ENCODE measurements around the gene TBC1D2B.
"Not testable (repeated sequence)": the region's sequence is repeated elsewhere in the genome, so short reads cannot be mapped to it uniquely, and the experiment has no call there.

Gene TBC1D2B

GRCh38 chr15:78000091-78000926 lies 77.2 kb downstream of the TBC1D2B start:
- TF ChIP-seq CTCF (IDR thresholded peaks at IDR 0.05; ENCODE audit: insufficient read depth, missing control alignments), result peak; percentile 93

GRCh38 chr15:77999486-77999885 lies 78.0 kb downstream of the TBC1D2B start:
- TF ChIP-seq CTCF (IDR thresholded peaks at IDR 0.05; ENCODE audit: insufficient read depth, missing control alignments), result no peak
- FAIRE-seq (no peak), DNase-seq (ENCODE audit: insufficient read length, low spot score) (no peak)

More at GRCh38 chr15:78000091-78000926, 77.2 kb downstream of the TBC1D2B start:
- FAIRE-seq (no peak), DNase-seq (ENCODE audit: insufficient read length, low spot score) (peak; percentile 28)

GRCh38 chr15:77998592-77998991 lies 78.9 kb downstream of the TBC1D2B start:
- DNase-seq (ENCODE audit: insufficient read length, low spot score), result no peak
- TF ChIP-seq CTCF (IDR thresholded peaks at IDR 0.05; ENCODE audit: insufficient read depth, missing control alignments), result no peak
- FAIRE-seq, result no peak

- DNase-seq (ENCODE audit: insufficient read length, low spot score); FAIRE-seq: not testable (repeated sequence)
These were observed 79.6 kb downstream of the TBC1D2B start for GRCh38 chr15:77997761-77998554.

- not testable (repeated sequence) for FAIRE-seq; DNase-seq (ENCODE audit: insufficient read length, low spot score)
These were observed 80.3 kb downstream of the TBC1D2B start for GRCh38 chr15:77997221-77997620.

DNA sequence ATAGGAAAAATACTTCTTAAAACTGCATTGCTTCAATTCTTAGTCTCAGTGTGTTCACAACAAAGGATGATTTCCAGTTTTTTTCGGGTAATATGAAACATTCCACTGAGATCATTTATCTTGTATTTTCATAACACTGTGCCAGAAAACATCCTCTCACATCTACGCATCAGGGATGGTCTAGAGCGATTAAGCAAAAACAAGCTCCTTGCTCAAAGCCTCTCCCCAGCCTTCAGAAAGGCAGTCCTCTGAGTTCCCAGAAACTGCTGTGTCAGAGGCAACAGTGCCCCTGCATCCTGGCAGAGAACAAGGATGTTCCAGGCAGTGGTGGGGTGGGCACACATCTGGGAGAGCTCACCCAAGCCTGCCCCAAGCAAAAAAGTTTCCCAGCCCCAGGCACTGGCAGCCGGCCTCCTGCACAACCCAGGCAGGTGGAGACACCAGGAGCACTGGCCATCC lies 80.8 kb downstream of the TBC1D2B start:
- not testable (repeated sequence) for DNase-seq (ENCODE audit: insufficient read length, low spot score); FAIRE-seq

DNA sequence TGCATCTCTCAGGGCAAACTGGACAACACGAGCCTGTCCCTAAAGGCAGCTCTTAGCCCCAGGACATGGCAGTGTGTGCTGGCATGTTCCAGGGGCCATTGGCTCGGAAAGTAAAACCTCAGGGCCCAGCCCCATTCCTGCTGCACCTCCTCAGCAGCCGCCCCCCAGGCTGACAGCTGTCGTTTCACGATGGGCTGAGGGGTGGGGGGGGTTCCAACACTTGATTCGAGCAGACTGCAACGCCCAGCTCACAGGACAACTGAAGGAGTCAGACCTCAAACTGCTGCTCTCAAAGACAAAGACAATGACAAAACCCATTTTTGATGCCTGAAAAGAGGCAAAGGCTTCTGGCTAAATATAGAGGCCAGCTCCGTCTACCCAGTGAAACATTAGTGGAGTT lies 81.3 kb downstream of the TBC1D2B start:
- FAIRE-seq; DNase-seq (ENCODE audit: insufficient read length, low spot score): not testable (repeated sequence)

DNA sequence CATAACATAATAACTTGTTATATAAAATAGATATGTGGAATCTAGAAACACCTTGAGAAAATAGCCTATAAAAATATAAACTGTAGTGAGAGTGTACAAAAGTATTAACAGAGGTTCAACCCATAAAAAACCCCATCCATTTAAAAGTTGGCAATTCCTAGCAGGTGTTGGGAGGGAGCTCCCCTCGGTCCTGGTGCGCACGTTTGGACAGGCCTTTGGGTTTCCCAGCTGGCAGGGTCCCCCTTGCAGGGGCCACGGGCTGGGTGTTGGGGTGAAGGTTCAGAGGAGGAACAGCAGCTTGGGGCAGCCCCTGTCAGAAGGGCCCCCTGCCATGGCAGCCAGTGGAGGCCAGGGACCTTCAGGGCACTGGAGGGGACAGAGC lies 82.0 kb downstream of the TBC1D2B start:
- FAIRE-seq, result not testable (repeated sequence)

DNA sequence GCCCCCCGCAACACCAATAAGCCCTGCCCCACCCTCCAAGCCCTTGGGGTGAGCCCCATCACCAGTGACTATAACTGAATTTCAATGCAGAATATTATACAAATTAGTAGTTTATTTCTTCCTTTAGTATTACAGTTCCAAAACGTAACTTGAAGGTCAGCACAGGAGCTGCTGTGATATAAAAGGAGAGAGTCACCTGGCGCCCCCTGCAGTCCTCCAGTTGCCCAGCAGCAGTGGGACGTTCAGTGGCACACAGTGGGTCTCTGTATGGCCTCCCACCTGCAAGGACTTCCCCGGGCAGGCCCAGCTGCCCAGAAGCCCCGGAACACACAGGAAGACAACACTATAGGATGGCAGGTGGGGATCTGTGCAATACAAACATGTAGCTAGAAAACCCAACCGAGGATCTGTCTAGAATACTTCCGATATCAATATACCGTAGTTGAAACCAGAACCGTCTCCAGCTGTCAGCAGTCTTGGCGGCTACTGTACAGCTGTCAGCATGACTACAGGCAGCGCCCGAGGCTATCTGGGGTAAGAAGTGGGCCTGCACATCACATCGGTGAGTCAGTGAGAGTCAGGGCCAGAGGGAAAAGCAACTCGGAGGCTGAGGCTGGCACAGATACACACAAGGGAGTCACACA lies 82.5 kb downstream of the TBC1D2B start:
- DNase-seq (ENCODE audit: insufficient read length, low spot score); FAIRE-seq: not testable (repeated sequence)
- peak; percentile 11 for TF ChIP-seq CTCF (IDR thresholded peaks at IDR 0.05; ENCODE audit: insufficient read depth, missing control alignments)

More for the DNA sequence above, 82.0 kb downstream of the TBC1D2B start:
- not testable (repeated sequence) for DNase-seq (ENCODE audit: insufficient read length, low spot score)

DNA sequence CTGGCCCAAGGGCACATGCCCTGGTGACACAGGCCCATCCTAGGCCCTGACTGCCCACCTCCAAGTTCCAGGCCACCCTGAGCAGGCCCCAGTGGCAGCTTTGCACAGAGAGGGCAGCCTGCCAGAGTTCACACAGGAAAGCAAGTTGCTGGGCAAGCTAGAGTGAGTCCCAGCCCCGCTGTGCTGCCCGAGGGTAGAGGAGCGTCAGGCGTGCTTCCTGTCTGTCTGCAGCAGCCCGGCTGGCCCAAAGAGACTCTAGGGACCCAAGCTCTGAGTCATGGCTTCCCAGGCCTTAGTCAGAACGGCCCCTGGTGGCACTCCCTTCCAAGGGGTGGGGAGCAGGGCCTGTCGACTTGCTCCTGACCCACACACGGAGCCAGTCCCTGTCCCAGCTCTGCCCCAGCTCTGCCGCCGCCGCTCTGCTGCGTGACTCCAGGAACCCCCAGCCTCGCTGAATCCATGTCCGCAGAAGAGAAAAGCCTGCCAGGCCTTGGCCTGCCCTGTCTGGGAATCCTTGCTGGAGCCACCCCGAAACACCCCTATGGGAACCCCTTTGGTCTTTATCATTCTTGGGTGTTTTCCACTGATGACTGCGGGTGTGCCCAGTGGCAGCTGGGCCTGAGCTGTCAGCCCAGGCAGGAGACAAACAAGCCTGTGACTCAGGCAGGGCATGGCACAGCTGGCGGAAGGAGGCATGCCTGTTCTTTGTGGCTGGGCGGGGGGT lies 83.4 kb downstream of the TBC1D2B start:
- not testable (repeated sequence) for FAIRE-seq; DNase-seq (ENCODE audit: insufficient read length, low spot score)

Data from D721Med (cell line).